ENCODE data around the gene COA6.

GRCh38 chr1:234357831-234358230 is 15.4 kb upstream of the COA6 start:
- TF ChIP-seq, protein P1, sequence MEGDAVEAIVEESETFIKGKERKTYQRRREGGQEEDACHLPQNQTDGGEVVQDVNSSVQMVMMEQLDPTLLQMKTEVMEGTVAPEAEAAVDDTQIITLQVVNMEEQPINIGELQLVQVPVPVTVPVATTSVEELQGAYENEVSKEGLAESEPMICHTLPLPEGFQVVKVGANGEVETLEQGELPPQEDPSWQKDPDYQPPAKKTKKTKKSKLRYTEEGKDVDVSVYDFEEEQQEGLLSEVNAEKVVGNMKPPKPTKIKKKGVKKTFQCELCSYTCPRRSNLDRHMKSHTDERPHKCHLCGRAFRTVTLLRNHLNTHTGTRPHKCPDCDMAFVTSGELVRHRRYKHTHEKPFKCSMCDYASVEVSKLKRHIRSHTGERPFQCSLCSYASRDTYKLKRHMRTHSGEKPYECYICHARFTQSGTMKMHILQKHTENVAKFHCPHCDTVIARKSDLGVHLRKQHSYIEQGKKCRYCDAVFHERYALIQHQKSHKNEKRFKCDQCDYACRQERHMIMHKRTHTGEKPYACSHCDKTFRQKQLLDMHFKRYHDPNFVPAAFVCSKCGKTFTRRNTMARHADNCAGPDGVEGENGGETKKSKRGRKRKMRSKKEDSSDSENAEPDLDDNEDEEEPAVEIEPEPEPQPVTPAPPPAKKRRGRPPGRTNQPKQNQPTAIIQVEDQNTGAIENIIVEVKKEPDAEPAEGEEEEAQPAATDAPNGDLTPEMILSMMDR (IDR thresholded peaks at IDR 0.05; ENCODE audit: insufficient read depth, low read length, poor library complexity, severe bottlenecking), result no peak
- no peak for TF ChIP-seq EZH2phosphoT487 (conservative IDR thresholded peaks at IDR 0.05; ENCODE audit: low read length)

Measured in SU-DHL-6 (cell line).